ENCODE measurements around the gene ABCA2. TPM values are rescaled to one million over a fixed set of nuclear protein-coding genes. Genes with fewer than 3 reads are reported as not detected.

Gene ABCA2
- total RNA-seq, 1 donor from 2014 or later = 62.4 TPM

DNA sequence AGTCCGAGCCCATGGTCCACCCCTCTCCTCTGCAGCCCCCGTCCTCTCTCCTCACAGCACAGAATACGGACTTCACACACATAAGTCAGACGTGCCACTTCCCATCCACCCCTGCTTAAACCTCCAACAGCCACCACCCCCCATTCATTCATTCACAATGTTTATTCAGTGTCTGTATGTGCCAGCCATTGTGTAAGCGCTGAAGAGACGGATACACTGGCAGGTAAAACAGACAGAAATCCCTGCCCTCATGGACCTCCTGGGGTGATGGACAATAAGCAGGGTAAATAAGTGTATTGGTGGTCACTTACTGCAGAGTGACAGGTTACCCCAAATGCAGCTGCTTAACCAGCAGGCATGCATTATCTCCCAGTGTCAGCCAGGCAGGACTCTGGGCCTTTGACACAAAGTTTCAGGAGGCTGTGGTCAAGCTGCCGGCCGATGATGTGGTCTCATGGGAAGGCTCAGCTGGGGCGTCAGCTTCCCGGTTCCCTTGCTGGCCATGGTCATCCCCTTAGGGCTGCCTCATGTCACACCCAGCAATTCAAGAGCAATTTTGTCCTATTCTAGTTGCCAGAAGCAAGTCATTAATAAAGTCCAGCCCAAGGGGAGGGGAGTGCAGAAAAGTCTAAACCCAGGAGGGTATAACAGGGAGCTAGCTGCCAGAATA lies 37.7 kb downstream of the ABCA2 start:
- H3K9me3 Mint-ChIP-seq (ENCODE audit: low read depth) = peaks cover 5% of the 10 kb centered on the region

DNA sequence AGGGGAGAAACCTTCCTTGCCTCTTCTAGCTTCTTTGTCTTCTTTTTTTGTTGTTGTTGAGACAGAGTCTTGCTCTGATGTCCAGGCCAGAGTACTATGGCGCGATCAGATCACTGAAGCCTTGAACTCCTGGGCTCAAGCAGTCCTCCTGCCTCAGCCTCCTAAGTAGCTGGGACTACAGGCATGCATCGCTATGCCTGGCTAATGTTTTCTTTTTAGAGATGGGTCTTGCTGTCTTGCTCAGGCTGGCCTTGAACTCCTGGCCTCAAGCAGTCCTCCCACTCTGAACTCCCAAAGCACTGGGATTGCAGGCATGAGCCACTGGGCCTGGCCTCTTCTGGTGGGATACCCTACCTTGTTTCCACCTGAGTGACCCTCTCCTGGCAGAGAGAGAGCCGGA lies 39.2 kb downstream of the ABCA2 start:
- Mint-ChIP-seq H3K27ac (ENCODE audit: unreplicated experiment) (no peak overlapping the region), H3K27me3 (ENCODE audit: low read depth) (no peaks in the 10 kb centered on the region), H3K4me1 (ENCODE audit: low read depth) (peaks cover 19% of the 10 kb centered on the region), H3K36me3 (ENCODE audit: low read depth) (no peaks in the 10 kb centered on the region), H3K4me3 (ENCODE audit: unreplicated experiment) (no peak overlapping the region), H3K9me3 (ENCODE audit: low read depth) (peaks cover 5% of the 10 kb centered on the region)
- DNase-seq (ENCODE audit: low spot score) = no peak
- TF ChIP-seq, protein P1, sequence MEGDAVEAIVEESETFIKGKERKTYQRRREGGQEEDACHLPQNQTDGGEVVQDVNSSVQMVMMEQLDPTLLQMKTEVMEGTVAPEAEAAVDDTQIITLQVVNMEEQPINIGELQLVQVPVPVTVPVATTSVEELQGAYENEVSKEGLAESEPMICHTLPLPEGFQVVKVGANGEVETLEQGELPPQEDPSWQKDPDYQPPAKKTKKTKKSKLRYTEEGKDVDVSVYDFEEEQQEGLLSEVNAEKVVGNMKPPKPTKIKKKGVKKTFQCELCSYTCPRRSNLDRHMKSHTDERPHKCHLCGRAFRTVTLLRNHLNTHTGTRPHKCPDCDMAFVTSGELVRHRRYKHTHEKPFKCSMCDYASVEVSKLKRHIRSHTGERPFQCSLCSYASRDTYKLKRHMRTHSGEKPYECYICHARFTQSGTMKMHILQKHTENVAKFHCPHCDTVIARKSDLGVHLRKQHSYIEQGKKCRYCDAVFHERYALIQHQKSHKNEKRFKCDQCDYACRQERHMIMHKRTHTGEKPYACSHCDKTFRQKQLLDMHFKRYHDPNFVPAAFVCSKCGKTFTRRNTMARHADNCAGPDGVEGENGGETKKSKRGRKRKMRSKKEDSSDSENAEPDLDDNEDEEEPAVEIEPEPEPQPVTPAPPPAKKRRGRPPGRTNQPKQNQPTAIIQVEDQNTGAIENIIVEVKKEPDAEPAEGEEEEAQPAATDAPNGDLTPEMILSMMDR (IDR thresholded peaks at IDR 0.05) = no peak

More for the DNA sequence above, 37.7 kb downstream of the ABCA2 start:
- no peak overlapping the region for H3K4me3 Mint-ChIP-seq (ENCODE audit: unreplicated experiment)
- H3K4me1 Mint-ChIP-seq (ENCODE audit: low read depth) = peaks cover 19% of the 10 kb centered on the region
- no peak overlapping the region for H3K27ac Mint-ChIP-seq (ENCODE audit: unreplicated experiment)
- TF ChIP-seq, protein P1 (IDR thresholded peaks at IDR 0.05) = no peak
- DNase-seq (ENCODE audit: low spot score) = no peak
- no peaks in the 10 kb centered on the region for H3K36me3 Mint-ChIP-seq (ENCODE audit: low read depth)
- no peaks in the 10 kb centered on the region for H3K27me3 Mint-ChIP-seq (ENCODE audit: low read depth)

DNA sequence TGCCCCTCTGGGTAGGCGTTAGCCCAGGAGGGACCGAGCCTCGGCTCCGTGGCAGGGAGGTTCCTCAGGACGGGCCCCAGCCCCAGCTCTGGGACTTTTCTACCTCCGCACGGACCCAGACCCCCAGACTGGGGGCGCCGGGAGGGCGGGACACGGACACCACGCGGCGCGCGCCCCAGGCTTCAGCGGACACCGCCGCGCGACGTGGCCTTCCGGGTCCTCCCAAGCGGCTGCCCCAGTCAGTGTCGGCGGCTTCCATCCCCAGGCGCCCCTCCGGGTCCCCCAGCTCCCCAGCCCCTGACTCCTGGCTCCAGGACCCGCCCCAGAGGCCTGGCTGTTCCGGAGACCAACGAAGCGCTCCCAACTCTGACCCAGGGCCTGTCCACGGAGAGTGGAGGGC lies 42.2 kb downstream of the ABCA2 start:
- no peak for DNase-seq (ENCODE audit: low spot score)
- TF ChIP-seq, protein P1 (IDR thresholded peaks at IDR 0.05) = no peak
- H3K4me3 Mint-ChIP-seq (ENCODE audit: unreplicated experiment) = no peak overlapping the region
- no peaks in the 10 kb centered on the region for H3K4me1 Mint-ChIP-seq (ENCODE audit: low read depth)
- H3K36me3 Mint-ChIP-seq (ENCODE audit: low read depth) = no peaks in the 10 kb centered on the region
- no peaks in the 10 kb centered on the region for H3K27me3 Mint-ChIP-seq (ENCODE audit: low read depth)
- H3K27ac Mint-ChIP-seq (ENCODE audit: unreplicated experiment) = no peak overlapping the region
- H3K9me3 Mint-ChIP-seq (ENCODE audit: low read depth) = peaks cover 4% of the 10 kb centered on the region

DNA sequence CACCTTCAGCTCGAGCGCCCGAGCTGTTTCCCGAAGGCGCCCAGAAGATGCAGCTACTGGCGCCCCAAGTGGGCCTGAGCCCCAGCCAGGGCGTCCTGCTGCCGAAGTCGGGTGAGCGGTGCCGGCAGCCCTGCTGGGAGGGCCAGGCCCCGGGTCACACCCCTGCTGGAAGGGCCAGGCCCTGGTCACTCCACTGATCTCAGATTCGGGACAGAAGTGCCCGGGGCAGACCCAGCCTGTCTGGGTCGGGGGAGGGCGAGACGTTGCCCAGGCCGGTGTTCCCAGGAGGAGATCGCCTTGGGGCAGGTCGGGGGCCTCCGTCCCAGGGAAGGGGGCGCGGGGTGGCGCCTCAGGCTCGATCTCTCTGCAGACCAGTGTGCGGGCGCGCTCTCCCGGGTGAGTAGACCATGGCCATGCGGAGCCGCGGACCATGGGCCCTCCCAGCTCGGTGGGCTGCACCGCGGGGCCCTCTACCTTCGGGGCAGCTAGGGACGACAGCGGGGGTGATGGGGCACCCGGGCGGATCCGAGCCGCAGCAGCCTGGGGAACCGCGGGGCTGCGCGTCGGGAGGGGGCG lies 42.9 kb downstream of the ABCA2 start:
- Mint-ChIP-seq H3K36me3 (ENCODE audit: low read depth) (no peaks in the 10 kb centered on the region), H3K4me3 (ENCODE audit: unreplicated experiment) (no peak overlapping the region), H3K27me3 (ENCODE audit: low read depth) (no peaks in the 10 kb centered on the region), H3K9me3 (ENCODE audit: low read depth) (no peaks in the 10 kb centered on the region), H3K27ac (ENCODE audit: unreplicated experiment) (no peak overlapping the region), H3K4me1 (ENCODE audit: low read depth) (no peaks in the 10 kb centered on the region)
- no peak for DNase-seq (ENCODE audit: low spot score)
- TF ChIP-seq, protein P1 (IDR thresholded peaks at IDR 0.05) = no peak

DNA sequence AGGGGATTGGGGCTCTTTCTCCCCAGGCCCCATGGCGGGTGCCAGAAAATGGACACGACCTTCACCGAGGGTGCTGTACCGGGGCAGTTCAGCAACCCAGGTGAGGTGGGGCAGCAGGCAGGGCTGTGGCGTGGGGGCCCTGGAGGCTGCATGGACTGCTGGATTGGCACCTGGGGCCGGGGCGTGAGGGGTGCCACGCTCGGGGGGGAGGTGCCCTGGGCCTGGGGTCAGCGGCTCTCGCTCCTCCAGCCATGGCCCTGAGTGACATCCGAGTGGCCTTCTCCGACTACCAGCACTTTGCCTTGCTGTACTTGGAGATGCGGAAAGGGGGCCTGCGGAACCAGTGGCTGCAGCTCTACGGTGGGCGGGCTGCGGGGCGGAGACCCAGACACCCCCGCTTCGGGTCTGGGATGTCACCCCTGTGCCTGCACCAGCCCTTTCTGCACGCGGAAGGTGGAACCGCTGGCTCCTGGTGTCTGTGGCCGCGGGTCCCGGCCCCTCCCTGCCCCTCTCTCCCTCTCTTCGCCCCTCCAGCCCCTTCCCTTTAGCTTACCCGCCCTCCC lies 43.5 kb downstream of the ABCA2 start:
- TF ChIP-seq, protein P1 (IDR thresholded peaks at IDR 0.05) = no peak
- no peaks in the 10 kb centered on the region for H3K36me3 Mint-ChIP-seq (ENCODE audit: low read depth)
- H3K9me3 Mint-ChIP-seq (ENCODE audit: low read depth) = no peaks in the 10 kb centered on the region
- H3K4me3 Mint-ChIP-seq (ENCODE audit: unreplicated experiment) = no peak overlapping the region
- no peaks in the 10 kb centered on the region for H3K27me3 Mint-ChIP-seq (ENCODE audit: low read depth)
- no peak overlapping the region for H3K27ac Mint-ChIP-seq (ENCODE audit: unreplicated experiment)
- H3K4me1 Mint-ChIP-seq (ENCODE audit: low read depth) = no peaks in the 10 kb centered on the region
- no peak for DNase-seq (ENCODE audit: low spot score)

Data from chondrocyte (in vitro differentiated cells).